Adrenal gland (tissue), 12 donors: ENCODE results near the gene SLC27A2. TPM values are rescaled to one million over a fixed set of nuclear protein-coding genes. Genes with fewer than 3 reads are reported as not detected.

Experiments used
- DNase-seq, 7 donors: peaks; one replicate each; pipeline ENCODE4 v3.0.0-alpha.2; 2019 to 2020
- H3K27ac ChIP-seq, 5 donors: fragments of 200-600 bp; sonication (generic) in 4 of 5; 1 replicate in 3 of 5; 2 replicates in 2 of 5; pipeline versions ENCODE4 v1.5.1 to v1.8.0; 2016 to 2020; ENCODE audit warnings: mild to moderate bottlenecking in 1 of 5
- H3K27me3 ChIP-seq: fragments of 200-600 bp; 2 replicates; pipeline ENCODE4 v1.8.0; 2021
- H3K36me3 ChIP-seq, 2 donors: fragments of 200-600 bp; replicated peaks in 1 of 2; 1 replicate in 1 of 2; 2 replicates in 1 of 2; pipeline versions ENCODE4 v1.5.1 to v1.8.0; 2018 to 2022
- H3K4me1 ChIP-seq, 2 donors: fragments of 200-600 bp; replicated peaks in 1 of 2; 1 replicate in 1 of 2; 2 replicates in 1 of 2; pipeline versions ENCODE4 v1.5.1 to v1.8.0; 2018 to 2021
- H3K4me3 ChIP-seq, 4 donors: fragments of 200-600 bp; sonication (generic) in 3 of 4; one replicate each; pipeline ENCODE4 v1.5.1; 2016 to 2018
- H3K9me3 ChIP-seq, 3 donors: fragments of 200-600 bp; sonication (generic) in 1 of 3; replicated peaks in 1 of 3; 1 replicate in 2 of 3; 2 replicates in 1 of 3; pipeline versions ENCODE4 v1.5.1 to v1.8.0; 2016 to 2021
- CTCF ChIP-seq, 6 experiments: fragments of 450-650 bp in 4 of 6; fragments of 200-600 bp in 2 of 6; sonication (generic) in 1 of 6; IDR thresholded peaks; 1 replicate in 5 of 6; 2 replicates in 1 of 6; pipeline versions ENCODE4 v1.5.1 to v1.8.0; 2016 to 2021; ENCODE audit warnings: antibody characterized with exemption in 6 of 6, mild to moderate bottlenecking in 2 of 6, moderate library complexity in 1 of 6
- POLR2A ChIP-seq, 2 donors: fragments of 450-650 bp; IDR thresholded peaks; one replicate each; pipeline ENCODE4 v1.6.1; 2017; ENCODE audit warnings: antibody characterized with exemption in 2 of 2, mild to moderate bottlenecking in 2 of 2, moderate library complexity in 1 of 2
- WGBS, 4 donors: extraction: QIAGEN DNeasy Blood & Tissue Kit in 2 of 4; methylation state at CpG; one replicate each; pipeline versions ENCODE4 v1.1.5 to v1.1.7; 2013 to 2017; 5-methylcytosine and 5-hydroxymethylcytosine counted together
- intact Hi-C, 2 donors: fragments of 100-400 bp; cut with DNase I; formaldehyde crosslinking; loops; one replicate each; pipeline versions ENCODE4 v1.14.1 to v1.15.0; 2022 to 2023
- polyA plus RNA-seq, 3 donors: library from polyadenylated mRNA; stranded (reverse); fragments of 200-250 nt in 2 of 3; fragments of 350-450 nt in 1 of 3; fragmentation: Illumina TruSeq in 1 of 3; extraction: RNeasy Lipid Tissue Mini Kit (QIAGEN cat#74804) in 1 of 3; gene quantifications; one replicate each; pipeline ENCODE4 v1.2.3, GENCODE V29; 2013 to 2014
- total RNA-seq, 9 donors: library from RNA; depleted of rRNA in 4 of 9; stranded (reverse); fragments of >200 nt in 4 of 9; fragments of 120-200 nt in 1 of 9; fragmentation: NEBNext Ultra II Directional in 1 of 9; extraction: Animal tissue kit (Norgen Biotek cat#: 25700) in 1 of 9; gene quantifications; one replicate each; pipeline versions ENCODE4 v1.1.0 to v1.2.4, GENCODE V29; 2013 to 2023
- donor health status: healthy with polysubstance abuse.
- donor health status: Bipolar disorder and iron deficiency.
- donor health status: DM: yes; HTN: yes; CAD: no.
- donor health status: DM: no; HTN: no; CAD: no.
- donor health status: DM: no; HTN: no; CAD: no.
- donor health status: DM: yes; HTN: yes; CAD: no.

The SLC27A2 gene
- total and polyA plus RNA-seq, 12 donors = 0.22 to 49.5 (median 22.5) TPM

- Histone ChIP-seq H3K9me3 (no peaks in the 10 kb centered on the region), H3K4me1 (no peaks in the 10 kb centered on the region)
- intact Hi-C loops = no loop called here
Measured at GRCh38 chr15:50202003-50202402, 20.0 kb downstream of the SLC27A2 start.

GRCh38 chr15:50206020-50206419 lies 24.0 kb downstream of the SLC27A2 start:
- intact Hi-C loops = no loop called here
- Histone ChIP-seq H3K27me3 (no peaks in the 10 kb centered on the region), H3K9me3 (no peaks in the 10 kb centered on the region), H3K4me3 (no peak overlapping the region), H3K27ac (no peak overlapping the region), H3K4me1 (no peaks in the 10 kb centered on the region), H3K36me3 (no peaks in the 10 kb centered on the region)
- DNase-seq = no peak
- WGBS, 4 donors = 79 to 92% (median 85%) methylated on average over 5 of the region's 5 CpGs
- TF ChIP-seq CTCF (IDR thresholded peaks at IDR 0.05) (no peak), POLR2A (IDR thresholded peaks at IDR 0.05) (no peak)

More at GRCh38 chr15:50202003-50202402, 20.0 kb downstream of the SLC27A2 start:
- TF ChIP-seq CTCF (IDR thresholded peaks at IDR 0.05) (no peak), POLR2A (IDR thresholded peaks at IDR 0.05) (no peak)
- Histone ChIP-seq H3K27ac (no peak overlapping the region), H3K4me3 (no peak overlapping the region), H3K27me3 (no peaks in the 10 kb centered on the region), H3K36me3 (no peaks in the 10 kb centered on the region)
- DNase-seq = no peak

- intact Hi-C loops = no loop called here
- H3K9me3 ChIP-seq = no peaks in the 10 kb centered on the region
- H3K27me3 ChIP-seq = no peaks in the 10 kb centered on the region
- no peak overlapping the region for H3K4me3 ChIP-seq
- DNase-seq = no peak
- 89 to 92% (median 91%) methylated on average over 4 of the region's 4 CpGs for WGBS, 4 donors
- H3K36me3 ChIP-seq = no peaks in the 10 kb centered on the region
- H3K27ac ChIP-seq = no peak overlapping the region
- H3K4me1 ChIP-seq = no peaks in the 10 kb centered on the region
- TF ChIP-seq POLR2A (IDR thresholded peaks at IDR 0.05) = no peak
Measured at GRCh38 chr15:50209809-50210208, 27.8 kb downstream of the SLC27A2 start.

- no peaks in the 10 kb centered on the region for H3K9me3 ChIP-seq
- no peak overlapping the region for H3K27ac ChIP-seq
- no peak for DNase-seq
- H3K36me3 ChIP-seq = no peaks in the 10 kb centered on the region
- H3K27me3 ChIP-seq = no peaks in the 10 kb centered on the region
- no peaks in the 10 kb centered on the region for H3K4me1 ChIP-seq
- intact Hi-C loops = no loop called here
- H3K4me3 ChIP-seq = no peak overlapping the region
- WGBS, 4 donors = 76 to 81% (median 79%) methylated on average over 5 to 8 of the region's 8 CpGs
- TF ChIP-seq CTCF (IDR thresholded peaks at IDR 0.05) (no peak), POLR2A (IDR thresholded peaks at IDR 0.05) (no peak)
Measured at GRCh38 chr15:50210462-50211157, 28.6 kb downstream of the SLC27A2 start.

- Histone ChIP-seq H3K27ac (no peak overlapping the region), H3K36me3 (no peaks in the 10 kb centered on the region), H3K27me3 (no peaks in the 10 kb centered on the region), H3K4me1 (no peaks in the 10 kb centered on the region), H3K4me3 (no peak overlapping the region), H3K9me3 (no peaks in the 10 kb centered on the region)
- no peak for TF ChIP-seq CTCF (IDR thresholded peaks at IDR 0.05)
- TF ChIP-seq POLR2A (IDR thresholded peaks at IDR 0.05) = no peak
- DNase-seq = no peak
- WGBS, 4 donors = 42 to 59% (median 52%) methylated on average over 1 of the region's 1 CpG
- intact Hi-C loops = no loop called here
Measured at GRCh38 chr15:50218291-50218690, 36.3 kb downstream of the SLC27A2 start.
